ENCODE results near the gene FAM234B.

FAM234B gene

GRCh38 chr12:13121568-13121967 lies 77.4 kb downstream of the FAM234B start:
- no peak for DNase-seq

- DNase-seq: no peak
Observed at GRCh38 chr12:13124656-13125505, 80.7 kb downstream of the FAM234B start.

- no peak for DNase-seq
Observed at GRCh38 chr12:13125996-13126395, 81.8 kb downstream of the FAM234B start.

- no peak for DNase-seq
Observed at GRCh38 chr12:13126494-13126893, 82.3 kb downstream of the FAM234B start.

GRCh38 chr12:13127444-13127843 lies 83.3 kb downstream of the FAM234B start:
- no peak for DNase-seq

- no peak for DNase-seq
Observed at GRCh38 chr12:13128291-13128965, 84.2 kb downstream of the FAM234B start.

GRCh38 chr12:13130981-13131380 lies 86.8 kb downstream of the FAM234B start:
- DNase-seq: no peak

Measured in NCI-H2081 treated with DMSO at 0.1 percent for 48 hours (cell line).